A673 (cell line): Measurements from ENCODE around the gene SMIM30.

ENCODE experiments used
- CTCF ChIP-seq: fragments of 300-800, 200-600 bp; sonication (generic); conservative IDR thresholded peaks from 2 replicates; pipeline ENCODE4 v1.5.1; 2017; ENCODE audit warnings: low read depth, mild to moderate bottlenecking, antibody characterized with exemption, low read length, moderate library complexity, mixed read lengths
- EZH2 ChIP-seq: fragments of 200-600 bp; sonication (generic); IDR thresholded peaks from 2 replicates; pipeline ENCODE4 v1.6.1; 2017; ENCODE audit warnings: borderline replicate concordance, low read depth, mild to moderate bottlenecking, mixed read lengths, antibody characterized with exemption, low read length; ENCODE audit not compliant: poor library complexity, severe bottlenecking

- TF ChIP-seq EZH2 (no peak), CTCF (no peak)
Observed at GRCh38 chr7:113122744-113123143, 4.4 kb upstream of the SMIM30 start.
